ENCODE data around the gene CARD6.
"Not testable (repeated sequence)": the region's sequence is repeated elsewhere in the genome, so short reads cannot be mapped to it uniquely, and the experiment has no call there.

CARD6 gene

DNA sequence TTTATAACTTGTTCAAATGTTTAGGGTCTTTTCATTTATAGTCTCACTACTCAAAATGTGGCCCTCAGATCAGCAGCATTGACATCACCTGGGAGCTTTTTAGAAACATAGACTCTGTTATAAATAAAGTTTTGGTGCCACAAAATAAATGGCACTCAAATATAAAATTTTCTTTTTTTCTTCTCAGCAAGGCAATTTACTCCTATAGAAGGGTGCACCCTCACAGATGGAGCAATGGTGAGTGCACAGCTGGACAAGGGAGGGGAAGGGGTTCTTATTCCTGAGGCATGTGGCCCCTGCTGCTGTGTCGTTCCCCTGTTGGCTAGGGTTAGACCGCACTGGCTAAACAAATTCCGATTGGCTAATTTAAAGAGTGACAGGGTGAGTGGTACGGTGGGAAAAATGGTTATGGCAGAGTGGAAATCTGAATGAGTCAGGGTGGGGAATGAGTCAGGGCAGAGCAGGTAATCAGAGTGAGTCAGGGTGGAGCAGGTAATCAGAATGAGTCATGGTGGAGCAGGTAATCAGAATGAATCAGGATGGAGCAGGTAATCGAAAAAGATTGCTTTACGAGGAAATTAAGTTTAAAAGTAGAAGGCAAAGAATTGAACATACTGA lies 36.3 kb downstream of the CARD6 start:
- DNase-seq, result no peak

DNA sequence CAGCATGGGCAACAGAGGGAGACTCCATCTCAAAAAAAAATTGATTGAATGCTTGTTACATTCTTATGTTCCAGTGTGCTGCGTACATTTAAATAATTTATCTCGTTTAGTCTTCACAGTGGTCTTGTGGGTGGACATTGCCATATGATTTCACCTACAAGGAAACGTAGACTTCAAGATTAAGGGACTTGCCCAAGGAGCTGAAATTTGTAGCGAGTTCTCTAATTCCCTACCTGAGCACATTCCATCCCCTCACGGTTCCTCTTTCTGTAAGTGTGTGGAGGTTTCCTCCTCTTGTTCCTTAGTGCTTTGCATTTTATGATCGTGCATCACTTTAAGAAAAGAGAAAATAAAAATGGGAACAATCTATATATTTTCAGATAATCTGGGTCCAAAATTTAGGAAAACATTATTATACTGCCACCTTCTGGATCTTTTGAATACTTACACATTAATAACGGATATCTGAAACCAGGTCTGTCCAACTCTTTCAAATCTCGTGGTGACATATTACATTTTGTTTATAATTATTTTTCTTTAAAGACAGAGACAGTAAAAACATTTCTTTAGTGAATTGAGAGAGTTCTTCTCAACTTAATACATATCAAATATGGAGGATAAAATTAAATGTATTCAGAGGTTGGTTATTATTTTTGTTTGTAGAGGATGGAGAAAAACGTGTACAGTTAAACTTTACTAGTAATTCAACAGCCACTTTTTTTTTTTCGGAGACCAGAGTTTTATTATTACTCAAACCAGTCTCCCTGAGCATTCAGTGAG lies 38.2 kb downstream of the CARD6 start:
- no peak for DNase-seq

DNA sequence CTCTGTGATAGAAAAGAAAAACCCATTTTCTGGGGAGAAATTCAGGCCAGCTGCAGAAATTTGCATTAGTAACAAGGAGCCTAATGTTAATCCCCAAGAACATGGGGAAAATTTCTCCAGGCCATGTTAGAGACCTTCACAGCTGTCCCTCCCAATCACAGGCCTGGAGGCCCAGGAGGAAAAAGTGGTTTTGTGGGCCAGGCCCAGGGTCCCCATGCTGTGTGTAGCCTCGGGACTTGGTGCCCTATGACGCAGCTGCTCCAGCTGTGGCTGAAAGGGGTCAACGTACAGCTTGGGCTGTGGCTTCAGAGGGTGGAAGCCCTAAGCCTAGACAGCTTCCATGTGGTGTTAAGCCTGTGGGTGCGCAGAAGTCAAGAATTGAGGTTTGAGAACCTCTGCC lies 41.1 kb downstream of the CARD6 start:
- no peak for DNase-seq

DNA sequence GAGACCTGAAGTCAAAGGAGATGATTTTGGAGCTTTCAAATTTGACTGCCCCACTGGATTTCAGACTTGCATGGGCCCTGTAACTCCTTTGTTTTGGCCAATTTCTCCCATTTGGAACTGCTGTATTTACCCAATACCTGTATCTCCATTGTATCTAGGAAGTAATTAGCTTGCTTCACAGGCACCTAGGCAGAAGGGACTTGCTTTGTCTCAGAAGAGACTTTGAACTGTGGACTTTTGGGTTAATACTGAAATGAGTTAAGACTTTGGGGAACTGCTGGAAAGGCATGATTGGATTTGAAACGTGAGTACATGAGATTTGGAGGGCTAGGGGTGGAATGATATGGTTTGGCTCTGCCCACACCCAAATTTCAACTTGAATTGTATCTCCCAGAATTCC lies 41.9 kb downstream of the CARD6 start:
- DNase-seq, result not testable (repeated sequence)

DNA sequence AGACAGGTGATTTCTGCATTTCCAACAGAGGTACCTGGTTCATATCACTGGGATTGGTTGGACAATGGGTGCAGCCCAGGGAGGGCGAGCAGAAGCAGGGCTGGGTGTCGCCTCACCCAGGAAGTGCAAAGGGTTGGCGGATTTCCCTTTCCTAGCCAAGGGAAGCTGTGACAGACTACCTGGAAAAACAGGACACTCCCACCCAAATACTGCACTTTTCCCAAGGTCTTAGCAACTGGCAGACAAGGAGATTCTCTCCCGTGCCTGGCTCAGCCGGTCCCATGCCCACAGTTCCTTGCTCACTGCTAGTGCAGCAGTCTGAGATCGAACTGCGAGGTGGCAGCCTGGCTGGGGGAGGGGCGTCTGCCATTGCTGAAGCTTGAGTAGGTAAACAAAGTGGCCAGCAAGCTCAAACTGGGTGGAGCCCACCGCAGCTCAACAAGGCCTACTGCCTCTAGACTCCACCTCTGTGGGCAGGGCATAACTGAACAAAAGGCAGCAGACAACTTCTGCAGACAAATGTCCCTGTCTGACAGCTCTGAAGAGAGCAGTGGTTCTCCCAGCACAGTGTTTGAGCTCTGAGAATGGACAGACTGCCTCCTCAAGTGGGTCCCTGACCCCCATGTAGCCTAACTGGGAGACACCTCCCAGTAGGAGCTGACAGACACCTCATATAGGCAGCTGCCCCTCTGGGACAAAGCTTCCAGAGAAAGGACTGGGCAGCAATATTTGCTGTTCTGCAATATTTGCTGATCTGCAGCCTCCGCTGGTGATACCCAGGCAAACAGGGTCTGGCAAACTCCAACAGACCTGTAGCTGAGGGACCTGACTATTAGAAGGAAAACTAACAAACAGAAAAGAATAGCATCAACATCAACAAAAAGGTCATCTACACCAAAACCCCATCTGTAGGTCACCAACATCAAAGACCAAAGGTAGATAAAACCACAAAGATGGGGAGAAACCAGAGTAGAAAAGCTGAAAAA lies 54.6 kb downstream of the CARD6 start:
- DNase-seq, result not testable (repeated sequence)

DNA sequence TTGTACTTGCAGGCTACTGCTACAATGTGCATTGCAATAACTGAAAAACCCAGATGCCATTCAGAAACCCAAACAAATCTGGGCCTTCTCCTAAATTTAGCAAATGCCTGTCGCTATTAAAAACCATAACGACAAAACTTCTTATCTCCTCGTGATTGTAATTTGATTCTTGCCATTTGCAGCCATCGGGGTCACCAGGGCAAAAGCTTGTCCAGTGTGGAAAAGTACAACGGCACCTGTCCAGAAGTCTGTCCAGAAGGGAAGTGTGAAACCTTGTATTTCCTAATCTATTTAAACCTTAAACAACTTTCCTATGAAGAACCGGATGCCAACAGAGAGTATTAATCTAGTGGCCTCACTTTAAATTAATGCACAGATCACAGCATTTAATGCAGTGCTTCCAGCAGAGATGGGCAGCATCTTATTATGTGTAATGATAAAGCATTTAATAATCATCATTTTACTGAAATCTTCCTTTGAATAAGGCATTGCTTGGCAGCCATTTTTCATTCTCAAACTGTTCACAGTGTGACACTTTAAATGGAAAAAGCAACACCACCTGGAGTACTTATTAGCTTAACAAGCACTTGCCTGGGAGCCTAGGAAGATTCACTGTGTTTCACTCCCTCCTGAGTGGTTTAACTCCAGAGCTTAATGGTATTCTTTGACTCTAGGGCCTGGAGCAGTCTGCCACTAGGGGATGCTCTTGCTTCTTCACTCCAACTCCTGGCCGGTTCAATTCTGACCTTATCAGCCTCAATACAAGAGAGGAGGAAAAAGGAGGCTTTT lies 63.2 kb downstream of the CARD6 start:
- peak; percentile 56 for DNase-seq

DNA sequence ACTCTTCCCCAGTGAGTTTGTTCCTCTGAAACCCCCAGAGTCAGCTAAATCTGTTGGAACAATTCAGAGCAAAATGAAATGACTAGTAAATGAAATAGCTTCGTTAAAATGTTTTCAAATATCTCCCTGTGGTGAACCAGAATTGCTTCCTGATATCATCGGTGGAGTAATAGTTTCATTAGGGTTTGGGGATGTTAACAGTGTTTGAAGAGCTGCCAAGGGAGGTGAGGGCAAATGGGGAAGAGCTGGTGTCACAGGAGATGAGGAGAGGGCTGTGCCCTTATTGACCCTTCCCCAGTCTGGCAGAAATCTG lies 63.8 kb downstream of the CARD6 start:
- no peak for DNase-seq

DNA sequence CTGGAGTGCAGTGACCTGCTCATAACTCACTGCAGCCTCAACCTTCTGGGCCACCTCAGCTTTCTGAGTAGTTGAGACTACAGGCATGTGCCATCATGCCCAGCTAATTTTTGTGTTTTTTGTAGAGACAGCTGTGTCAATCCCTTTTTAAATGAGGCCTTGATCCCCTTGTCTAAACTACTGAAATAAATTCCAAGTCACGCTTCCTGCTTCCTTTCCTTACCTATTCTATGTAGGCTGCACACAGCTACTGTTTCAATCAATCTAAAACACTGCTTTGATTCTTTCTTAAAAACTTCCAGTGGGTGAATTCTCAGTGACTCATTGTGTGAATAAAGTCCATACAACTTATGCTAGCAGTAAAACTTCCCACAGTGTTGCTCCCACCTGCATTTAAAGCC lies 65.2 kb downstream of the CARD6 start:
- no peak for DNase-seq

DNA sequence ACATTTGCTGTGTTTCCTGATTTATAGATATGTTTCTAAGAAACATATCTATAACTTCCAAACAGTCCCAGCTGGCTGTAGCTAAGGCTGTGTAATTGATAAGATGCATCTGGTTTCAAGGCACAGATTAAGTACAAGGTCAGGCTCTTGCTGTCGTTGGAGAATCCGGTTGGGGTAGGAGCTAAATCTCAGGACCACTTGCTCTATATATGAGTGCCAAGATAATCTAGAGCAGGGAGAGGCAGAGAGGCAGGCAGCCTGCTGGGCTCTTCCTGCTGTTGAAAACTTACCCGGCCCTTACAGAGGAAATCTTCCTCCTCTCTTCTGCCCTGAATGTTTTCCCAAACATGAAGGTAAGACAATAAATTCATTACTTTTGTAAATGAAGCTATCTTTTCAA lies 68.1 kb downstream of the CARD6 start, which contains the start of gene C7:
C7 (plus strand) TSS at position 234 of the 400 bp plus-strand sequence; CDS start at position 348, 114 bp downstream.
- no peak for DNase-seq

DNA sequence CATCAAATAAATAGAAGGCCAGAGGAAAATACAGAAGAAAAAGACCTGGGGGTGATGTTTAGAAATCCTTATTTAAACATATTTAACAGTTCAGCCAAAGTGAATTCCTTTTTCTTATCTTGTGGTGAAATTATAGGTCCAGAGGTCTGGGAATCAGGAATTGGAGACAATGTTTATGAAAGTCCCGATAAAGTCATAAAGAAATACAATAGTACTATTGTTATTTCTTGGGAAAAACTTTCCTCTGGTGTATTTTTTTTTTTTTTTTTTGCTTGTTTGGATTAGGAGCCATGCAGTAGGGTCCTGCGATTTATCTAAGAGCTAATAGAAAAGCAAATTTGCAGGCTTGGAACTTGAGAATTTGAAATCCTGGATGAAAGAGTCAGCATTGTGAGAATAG lies 68.6 kb downstream of the CARD6 start:
- DNase-seq, result no peak
